ENCODE data around the gene MLLT3.
A peak's percentile ranks its signal among the peaks of the same experiment; 100 is the strongest.

Gene MLLT3

DNA sequence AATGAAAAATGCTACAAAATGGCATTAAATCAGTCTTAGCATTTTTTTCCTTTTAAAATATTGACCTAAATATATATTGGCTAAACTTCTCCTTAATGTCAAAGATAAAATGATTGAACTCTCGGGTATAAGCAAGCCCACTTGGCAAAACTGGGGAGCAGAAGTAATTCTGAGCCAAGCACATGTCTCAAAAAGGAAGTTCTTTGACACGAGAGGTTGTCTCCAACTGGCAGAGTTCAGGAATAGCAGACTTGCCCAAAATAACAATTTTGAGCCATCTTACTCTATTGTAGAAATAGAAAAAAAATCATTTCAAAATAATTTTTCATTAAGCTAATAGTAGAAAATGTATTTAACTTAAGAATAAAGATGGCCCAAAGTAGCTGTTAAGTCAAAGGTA lies 10.4 kb upstream of the MLLT3 start:
- no peak overlapping the region for H3K4me3 ChIP-seq (ENCODE audit: control insufficient read depth, low read depth, low read length)
- TF ChIP-seq, protein P1, sequence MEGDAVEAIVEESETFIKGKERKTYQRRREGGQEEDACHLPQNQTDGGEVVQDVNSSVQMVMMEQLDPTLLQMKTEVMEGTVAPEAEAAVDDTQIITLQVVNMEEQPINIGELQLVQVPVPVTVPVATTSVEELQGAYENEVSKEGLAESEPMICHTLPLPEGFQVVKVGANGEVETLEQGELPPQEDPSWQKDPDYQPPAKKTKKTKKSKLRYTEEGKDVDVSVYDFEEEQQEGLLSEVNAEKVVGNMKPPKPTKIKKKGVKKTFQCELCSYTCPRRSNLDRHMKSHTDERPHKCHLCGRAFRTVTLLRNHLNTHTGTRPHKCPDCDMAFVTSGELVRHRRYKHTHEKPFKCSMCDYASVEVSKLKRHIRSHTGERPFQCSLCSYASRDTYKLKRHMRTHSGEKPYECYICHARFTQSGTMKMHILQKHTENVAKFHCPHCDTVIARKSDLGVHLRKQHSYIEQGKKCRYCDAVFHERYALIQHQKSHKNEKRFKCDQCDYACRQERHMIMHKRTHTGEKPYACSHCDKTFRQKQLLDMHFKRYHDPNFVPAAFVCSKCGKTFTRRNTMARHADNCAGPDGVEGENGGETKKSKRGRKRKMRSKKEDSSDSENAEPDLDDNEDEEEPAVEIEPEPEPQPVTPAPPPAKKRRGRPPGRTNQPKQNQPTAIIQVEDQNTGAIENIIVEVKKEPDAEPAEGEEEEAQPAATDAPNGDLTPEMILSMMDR (IDR thresholded peaks at IDR 0.05; ENCODE audit: control insufficient read depth, insufficient read depth, low read depth, low read length, missing control alignments): no peak
- no peak for DNase-seq (ENCODE audit: low read depth)

DNA sequence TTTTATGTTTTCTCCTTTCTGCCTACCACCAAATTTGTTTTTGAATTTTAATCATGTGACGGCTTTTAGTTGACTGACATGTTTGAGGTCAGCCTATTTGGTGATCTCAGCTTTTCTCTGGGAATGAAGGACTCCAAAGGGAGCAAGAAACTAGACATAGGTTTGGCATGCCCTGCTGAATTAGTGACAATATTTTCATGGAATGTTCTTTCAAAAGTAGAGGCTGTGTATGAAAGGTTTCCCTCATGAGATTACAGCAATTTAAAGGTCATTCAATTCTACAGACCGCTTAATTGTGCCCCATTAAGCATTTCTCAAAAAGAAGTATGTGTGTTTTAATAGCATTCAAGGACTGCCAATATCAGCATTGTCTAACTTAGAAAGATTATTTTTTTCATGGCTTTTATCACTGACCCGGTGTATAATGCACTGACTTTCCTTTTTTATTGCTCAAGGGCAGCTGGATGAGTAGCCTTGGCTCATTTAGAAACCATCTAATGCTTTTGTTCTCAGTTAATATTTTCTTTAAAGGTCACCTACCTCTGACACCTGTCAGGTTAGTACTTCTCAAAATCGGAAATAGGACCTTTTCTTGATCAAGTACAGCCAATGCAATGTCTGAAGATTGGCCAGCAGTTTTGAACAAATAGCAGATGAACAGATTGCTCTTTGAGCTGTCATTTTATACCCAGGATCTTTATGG lies 8.1 kb upstream of the MLLT3 start:
- TF ChIP-seq, protein P1 (IDR thresholded peaks at IDR 0.05; ENCODE audit: control insufficient read depth, insufficient read depth, low read depth, low read length, missing control alignments): no peak
- DNase-seq (ENCODE audit: low read depth): no peak
- H3K4me3 ChIP-seq (ENCODE audit: control insufficient read depth, low read depth, low read length): no peak overlapping the region

DNA sequence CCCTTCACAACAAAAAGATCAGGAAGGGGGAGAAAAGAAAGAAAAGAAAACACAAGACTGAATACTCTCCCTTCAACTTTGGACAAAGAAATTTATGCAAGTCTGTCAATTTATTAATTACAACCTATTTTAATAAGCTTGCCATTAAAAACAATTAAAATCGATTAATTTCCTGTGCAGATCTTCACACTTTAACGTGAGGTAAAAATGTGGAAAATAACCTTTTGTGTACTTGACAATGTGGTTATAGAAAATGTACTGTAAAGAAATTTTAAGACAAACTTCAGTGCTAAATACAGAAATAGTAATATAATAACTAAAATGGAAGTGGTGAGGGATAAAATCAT lies 2.7 kb upstream of the MLLT3 start:
- DNase-seq (ENCODE audit: low read depth): no peak
- TF ChIP-seq, protein P1 (IDR thresholded peaks at IDR 0.05; ENCODE audit: control insufficient read depth, insufficient read depth, low read depth, low read length, missing control alignments): no peak
- no peak overlapping the region for H3K4me3 ChIP-seq (ENCODE audit: control insufficient read depth, low read depth, low read length)

DNA sequence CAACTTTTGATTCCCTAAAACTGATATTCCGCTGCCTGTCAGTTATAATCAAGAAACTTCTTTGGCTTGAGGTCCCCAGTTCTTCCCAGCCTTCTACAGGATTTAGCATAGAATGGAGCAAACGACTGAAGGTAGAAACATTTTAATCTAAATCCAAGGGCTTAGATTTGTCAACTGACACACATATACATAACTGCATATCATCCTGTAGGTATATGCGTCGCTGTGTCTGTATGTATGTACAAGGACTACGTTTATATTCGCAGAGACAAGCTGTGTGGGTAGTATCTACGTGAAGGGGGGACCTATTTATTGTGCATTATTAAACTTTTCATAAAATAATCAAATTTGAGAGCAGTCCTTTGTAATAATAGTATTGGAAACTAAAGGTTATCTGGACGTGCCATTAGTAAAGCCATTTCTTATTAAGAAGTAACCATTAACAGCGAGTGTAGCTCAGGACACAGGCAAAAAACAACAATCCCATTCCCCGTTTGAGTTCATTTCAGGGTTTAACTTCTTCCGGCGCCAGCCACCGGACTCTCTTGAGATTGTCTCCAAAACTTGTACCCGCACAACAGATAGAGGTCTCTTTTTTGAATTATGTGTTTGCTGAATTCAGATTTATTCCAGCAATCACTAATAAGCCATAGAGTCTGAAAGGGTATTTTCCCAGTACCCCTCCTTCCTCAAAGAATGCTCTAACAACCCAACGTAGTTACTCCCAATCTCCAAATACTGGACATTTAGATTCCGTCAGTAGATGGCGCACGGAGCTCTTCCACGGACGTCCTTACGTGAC lies 2.1 kb upstream of the MLLT3 start:
- DNase-seq (ENCODE audit: low read depth): no peak
- H3K4me3 ChIP-seq (ENCODE audit: control insufficient read depth, low read depth, low read length): peak overlapping the region; percentile 99
- TF ChIP-seq, protein P1 (IDR thresholded peaks at IDR 0.05; ENCODE audit: control insufficient read depth, insufficient read depth, low read depth, low read length, missing control alignments): peak; percentile 82

DNA sequence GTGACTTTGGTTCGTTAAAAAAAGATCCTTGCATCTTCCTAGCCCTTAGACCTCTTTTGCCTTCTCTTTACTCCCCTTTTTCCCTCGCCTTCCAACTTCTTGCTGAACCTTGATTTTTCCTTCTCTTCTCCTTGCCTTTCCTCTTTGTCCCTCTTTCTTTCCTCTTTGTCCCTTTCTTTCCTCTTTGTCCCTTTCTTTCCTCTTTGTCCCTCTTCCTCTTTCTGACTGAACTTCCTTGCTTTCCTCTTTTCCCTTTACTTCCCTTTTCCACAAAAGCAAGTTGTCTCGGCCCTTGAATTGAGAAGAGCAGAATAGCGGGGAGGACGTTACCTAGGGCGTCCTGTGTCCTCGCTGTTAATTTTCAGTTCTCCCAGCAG lies 1.4 kb upstream of the MLLT3 start:
- TF ChIP-seq, protein P1 (IDR thresholded peaks at IDR 0.05; ENCODE audit: control insufficient read depth, insufficient read depth, low read depth, low read length, missing control alignments): no peak
- no peak for DNase-seq (ENCODE audit: low read depth)
- peak overlapping the region; percentile 99 for H3K4me3 ChIP-seq (ENCODE audit: control insufficient read depth, low read depth, low read length)

DNA sequence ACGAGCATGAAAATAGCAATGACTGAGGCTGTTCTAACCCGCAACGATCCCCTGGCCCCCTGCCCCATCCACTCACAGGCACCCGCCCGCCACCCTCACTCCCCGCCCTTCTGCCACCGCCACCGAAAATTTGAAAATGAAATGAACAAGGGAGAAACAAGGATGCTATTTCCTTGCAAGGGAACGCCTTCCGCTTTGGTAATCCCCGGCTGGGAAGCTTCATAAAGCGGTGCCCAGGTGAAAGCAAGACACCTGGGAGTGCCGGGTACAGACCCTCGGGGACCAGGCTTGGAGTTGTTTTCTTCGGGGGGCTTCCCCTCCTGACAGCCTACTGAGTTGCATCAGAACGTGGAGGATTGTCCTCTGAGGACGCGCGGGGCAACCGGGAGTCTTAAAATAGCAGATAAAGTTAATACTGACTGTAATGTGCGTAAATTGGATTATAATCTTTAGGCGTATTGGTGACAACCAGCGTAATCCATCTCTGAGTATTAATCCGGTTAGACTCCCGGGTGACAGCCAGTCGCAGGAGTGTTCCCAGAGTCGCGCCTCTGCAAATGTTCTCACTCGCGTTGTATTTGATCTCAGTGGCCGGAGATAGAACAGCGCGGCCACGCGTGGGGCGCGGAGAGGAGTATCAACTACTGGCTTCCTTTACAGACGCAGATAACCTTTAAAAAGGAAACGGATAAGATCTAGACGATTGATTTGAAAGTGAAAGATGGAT lies 885 bp upstream of the MLLT3 start:
- no peak for DNase-seq (ENCODE audit: low read depth)
- TF ChIP-seq, protein P1 (IDR thresholded peaks at IDR 0.05; ENCODE audit: control insufficient read depth, insufficient read depth, low read depth, low read length, missing control alignments): no peak
- H3K4me3 ChIP-seq (ENCODE audit: control insufficient read depth, low read depth, low read length): peak overlapping the region; percentile 99
